HG03565 (cell line): ENCODE results near the gene PLAAT3.
"Not testable (repeated sequence)": the region's sequence is repeated elsewhere in the genome, so short reads cannot be mapped to it uniquely, and the experiment has no call there.

Experiments
- ATAC-seq: cut with Tn5 transposase; IDR thresholded peaks from one replicate; pipeline ENCODE4 v1.9.1; 2021; ENCODE audit warnings: mild to moderate bottlenecking, moderate library complexity; ENCODE audit not compliant: unreplicated experiment

PLAAT3 gene

DNA sequence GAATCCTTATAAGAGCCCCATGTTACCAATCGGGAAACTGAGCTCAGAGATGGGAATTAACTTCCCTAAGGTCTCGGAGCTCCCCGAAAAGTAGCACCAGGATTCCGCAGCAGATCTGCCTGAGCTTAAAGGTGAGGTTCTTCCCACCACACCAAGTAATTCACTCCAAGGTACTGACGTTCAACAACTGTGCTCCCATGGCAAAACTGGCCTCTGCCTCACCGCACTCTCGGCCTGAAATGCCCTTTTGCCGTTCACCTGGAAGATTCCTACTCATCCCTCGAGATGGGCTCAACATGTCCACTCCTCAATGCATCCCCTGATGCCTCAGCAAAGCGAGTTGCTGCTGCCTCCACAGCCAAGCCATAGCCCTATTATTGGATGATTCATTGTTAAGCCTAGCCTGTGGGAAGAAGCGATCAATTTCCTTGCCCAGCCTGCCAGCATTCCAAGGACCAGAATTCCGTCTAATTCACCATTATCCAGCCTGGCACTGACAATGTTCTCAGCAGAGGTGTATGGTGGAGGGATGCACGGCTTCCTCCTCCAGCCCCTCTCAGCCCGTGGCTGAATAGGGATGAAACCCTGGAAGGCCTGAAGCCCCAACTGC is 4.2 kb downstream of the PLAAT3 start:
- ATAC-seq = no peak

DNA sequence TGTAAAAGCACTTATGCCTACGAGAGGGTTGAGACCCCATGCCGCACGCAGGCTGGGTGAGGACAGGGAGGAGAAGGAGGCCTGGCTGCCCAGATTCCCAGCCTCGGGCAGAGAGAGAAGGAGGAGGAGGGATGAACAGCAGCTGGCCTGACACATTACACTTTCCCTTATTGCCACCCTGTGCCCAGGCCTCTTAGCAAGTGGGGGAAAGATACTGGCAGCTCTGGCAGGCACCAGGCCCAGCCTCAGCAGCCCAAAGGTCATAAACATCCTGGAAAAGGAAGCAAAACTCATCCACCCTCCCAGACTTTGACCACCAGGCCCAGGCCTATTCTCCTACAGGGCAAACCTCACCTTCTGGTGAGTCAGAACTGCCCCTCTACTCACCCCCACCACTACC is 4.7 kb downstream of the PLAAT3 start:
- ATAC-seq = no peak

DNA sequence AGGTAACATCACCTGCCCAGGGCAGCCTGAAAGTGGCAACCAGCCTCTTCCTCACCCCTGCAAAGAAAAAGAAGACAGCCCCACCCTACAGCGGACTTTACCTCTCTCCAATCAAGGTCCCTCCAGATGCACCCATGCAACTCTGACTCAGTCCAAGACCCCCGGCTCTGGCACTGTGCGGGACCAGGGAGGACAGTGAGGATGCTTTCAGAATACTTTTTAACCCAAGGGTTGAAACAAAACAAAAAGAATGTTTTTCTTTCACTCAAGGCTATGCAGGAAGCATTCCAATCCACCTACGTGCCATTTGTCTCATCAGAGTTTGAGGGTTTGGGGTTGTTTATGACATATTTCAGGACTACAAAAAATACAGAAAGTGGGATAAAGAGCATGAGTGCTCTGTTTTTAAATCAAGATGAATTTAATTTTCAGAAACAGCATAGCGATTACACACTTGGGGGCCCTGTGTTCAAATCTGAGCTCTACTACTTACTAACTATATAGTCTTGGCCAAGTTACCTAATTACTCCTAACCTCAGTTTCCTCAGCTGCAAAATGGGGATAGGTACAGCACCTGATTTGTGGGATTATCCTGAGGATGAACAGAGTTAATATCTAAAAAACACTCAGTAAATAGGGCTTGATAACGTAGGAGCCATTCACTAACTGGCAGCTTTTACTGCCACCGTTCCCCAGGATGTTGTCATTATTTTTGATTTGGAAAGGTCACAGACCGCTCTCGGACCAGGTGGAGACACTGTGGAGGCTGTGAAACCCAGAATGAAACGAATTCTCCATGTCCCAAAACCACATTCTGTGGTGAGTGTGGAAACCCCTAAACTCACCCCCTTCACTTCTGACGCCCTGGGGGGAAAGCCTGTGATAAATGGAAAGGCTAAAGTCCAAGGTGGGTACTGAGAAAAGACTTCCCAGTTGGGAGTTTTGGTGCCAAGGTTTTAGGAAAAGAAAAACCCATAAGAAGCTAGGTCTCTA is 5.6 kb downstream of the PLAAT3 start:
- ATAC-seq = no peak

DNA sequence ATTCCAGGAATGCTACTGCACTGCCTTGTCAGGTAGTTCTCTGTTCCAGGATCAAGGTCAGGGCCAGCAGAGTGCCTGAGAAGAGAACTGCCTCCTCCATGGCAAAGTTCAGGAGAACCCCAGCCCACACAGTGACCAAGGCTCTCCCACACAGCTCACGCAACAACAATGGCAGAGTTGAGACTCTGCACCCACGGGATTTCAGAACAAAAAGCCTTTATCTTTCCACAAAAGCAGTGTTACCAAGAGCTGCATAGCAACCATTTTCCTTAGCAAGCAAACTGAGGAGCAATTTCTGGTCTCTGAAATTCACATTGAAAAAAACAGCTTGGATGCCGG is 11.1 kb downstream of the PLAAT3 start:
- no peak for ATAC-seq

DNA sequence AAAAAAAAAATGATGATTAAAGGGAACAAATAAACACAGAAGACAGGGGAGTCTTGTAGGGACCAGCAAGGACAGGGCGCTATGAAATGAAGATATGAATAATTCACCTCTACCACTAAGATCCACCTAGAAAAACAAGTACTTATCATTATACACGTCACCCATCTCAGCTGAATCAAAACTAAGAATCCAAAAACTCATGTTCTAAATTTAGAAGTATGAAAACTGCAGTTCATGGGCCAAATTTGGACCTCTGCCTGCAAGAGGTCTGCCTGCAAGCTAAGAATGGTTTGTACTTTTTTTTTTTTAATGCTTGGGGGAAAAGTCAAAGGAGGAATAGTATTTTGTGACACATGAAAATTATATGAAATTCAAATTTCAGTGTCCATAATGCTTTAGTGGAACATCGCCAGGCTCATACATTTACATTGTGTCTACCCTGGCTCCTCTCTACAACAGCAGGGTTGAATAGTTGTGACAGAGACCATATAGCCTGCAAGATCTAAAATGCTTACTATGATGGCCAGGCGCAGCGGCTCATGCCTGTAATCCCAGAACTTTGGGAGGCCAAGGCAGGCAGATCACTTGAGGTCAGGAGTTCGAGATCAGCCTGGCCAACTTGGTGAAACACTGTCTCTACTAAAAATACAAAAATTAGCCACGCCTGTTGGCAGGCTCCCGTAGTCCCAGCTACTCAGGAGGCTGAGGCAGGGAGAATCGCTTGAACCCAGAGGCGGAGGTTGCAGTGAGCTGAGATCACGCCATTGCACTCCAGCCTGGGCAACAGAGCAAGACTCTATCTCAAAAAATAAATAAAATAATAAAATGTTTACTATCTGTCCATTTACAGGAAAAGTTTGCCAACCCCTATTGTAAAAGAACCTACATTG is 11.7 kb downstream of the PLAAT3 start:
- ATAC-seq = not testable (repeated sequence)

DNA sequence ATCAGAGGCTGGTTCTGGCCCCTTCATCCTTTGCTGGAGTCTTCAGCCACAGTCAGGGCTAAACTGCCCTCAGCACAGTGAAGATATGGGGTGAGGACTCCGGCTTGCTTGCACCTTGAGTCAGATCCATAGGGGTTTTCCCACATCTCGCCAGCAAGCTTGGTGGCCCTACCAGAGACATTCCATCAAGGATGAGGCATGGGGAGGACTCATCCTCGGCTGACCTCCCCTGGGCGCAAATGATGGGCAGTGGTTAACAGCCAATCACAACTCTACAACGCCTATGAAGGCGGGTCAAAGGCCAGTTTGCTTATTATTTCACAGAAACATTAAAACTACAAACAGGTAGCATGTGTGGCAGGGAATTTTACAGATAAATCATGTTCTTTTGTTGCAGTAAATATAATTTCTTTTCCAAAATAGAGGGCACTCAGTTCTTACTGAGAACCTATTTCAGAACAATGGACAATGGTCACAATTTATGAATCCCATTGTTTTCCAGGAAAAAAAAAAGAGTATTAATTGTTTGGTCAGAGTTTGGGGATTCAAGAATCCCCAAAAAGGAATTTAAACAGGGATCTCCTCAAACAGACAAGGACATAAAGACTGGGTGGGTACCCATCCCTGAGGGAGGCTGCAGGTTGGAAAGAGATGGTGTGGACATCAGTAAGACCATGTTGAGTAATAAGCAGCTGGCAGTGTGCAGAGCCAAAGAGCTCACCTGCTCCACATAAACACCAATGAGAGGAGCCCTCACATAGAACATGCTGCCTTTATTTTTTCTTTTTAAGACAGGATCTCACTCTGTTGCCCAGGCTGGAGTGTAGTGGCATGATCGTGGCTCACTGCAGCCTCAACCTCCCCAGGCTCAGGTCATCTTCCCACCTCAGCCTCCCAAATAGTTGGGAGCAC is 14.8 kb downstream of the PLAAT3 start:
- no peak for ATAC-seq

DNA sequence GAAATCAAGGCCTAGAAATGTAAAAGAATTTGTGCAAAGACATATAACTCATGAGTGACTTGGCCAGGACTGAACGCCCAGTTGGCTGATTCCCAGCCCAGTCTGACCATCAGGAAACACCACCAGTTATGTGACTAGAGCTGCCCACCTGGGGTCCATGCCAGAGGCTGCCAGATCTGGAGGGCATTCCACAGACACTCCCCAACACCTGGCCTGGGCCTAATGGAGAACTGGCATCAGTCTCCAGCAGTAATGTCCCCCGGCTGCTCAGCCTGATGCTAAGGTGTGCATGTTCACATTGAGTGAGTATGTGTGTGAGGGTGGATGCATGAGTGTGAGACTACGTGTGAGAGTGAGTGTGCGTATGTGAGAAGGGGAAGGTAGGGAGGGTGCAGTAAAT is 15.7 kb downstream of the PLAAT3 start:
- no peak for ATAC-seq

DNA sequence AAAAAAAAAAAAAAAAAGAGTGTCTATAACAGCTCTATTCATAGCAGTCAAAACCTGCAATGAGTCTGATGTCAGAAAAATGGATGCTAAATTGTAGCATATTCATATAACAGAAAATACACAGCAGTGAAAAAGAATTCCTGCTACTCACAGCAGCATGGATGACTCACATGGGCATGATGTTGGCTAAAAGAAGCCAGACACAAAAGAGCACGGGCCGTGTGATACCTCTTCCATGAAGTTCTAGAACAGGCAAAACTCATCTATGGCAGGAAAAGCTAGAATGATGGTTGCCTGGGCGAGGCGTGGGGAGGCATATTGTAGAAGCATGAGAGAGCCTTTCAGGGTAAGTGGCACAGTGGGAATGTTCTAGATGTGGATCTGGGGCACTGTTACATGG is 18.9 kb downstream of the PLAAT3 start:
- no peak for ATAC-seq

DNA sequence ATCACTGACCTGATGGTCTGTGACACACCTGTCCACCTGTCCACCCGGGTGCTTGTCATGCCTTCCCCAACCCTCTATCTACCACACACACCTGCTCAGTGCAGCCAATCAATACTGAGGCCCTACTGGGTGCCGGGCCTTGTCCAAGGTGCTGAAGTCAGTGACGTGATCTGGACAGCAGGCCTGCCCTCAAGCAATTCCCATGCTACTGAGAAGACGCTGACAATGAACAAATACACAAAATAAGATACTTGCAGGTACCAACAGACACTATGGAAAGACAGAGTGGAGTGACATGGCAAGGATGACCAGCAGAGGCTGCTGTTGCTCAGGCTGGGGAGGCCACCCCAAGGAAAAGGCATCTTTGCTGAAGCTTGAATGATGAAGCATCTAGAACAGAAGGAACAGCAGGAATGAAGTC is 21.2 kb downstream of the PLAAT3 start:
- ATAC-seq = no peak

DNA sequence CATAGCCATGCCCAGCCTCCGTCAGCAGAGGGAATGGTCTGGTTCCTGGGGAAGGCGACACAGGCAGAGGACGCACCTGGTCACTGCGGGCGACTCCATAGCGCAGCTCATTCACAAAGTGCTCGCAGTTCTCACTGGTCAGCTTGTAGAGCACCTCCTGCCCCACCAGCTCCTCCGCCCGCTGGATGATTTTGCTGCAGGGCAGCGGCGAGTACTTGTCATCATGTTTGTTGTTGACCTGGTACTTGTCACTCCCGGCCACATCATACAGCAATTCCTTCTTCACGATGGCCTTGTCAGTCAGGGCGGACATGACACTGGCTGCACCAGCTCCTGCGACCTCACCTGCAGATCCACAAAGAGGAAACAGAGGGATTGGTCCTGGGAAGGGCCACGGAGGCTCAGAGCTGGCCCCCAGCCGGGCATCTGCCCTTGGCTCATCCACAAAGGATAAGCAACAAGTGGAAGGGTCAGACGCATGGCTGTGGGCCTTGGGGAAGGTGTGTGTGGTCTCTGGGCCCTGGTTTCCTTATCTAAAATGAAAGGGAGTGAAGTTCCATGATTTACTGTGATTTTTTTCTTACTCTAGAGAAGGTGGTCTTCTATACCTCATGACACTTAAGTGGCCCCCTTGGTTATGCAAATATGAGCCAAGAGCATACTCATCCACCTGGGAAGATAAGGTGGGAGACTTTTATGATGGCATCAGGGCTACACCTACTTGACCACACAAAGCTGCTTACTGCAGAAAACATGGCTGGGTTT is 24.0 kb downstream of the PLAAT3 start:
- no peak for ATAC-seq

DNA sequence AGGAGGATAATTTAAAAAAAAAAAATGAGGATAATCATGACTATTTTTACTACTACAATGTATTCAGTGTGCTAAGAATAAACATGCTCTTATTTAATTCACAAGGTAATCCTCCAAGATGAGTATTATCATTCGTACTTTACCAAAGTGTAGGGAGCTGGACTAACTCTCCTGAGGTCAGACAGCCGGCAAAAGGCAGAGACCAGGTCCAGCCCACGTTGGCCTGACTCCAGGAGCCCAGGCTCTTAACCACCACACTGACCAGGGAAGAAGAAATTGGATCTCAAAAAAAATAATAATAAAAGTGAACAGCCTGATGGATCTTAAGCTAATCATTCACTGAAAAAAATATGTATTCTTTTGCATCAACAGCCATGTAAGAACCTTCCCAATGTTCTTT is 25.2 kb downstream of the PLAAT3 start:
- no peak for ATAC-seq

DNA sequence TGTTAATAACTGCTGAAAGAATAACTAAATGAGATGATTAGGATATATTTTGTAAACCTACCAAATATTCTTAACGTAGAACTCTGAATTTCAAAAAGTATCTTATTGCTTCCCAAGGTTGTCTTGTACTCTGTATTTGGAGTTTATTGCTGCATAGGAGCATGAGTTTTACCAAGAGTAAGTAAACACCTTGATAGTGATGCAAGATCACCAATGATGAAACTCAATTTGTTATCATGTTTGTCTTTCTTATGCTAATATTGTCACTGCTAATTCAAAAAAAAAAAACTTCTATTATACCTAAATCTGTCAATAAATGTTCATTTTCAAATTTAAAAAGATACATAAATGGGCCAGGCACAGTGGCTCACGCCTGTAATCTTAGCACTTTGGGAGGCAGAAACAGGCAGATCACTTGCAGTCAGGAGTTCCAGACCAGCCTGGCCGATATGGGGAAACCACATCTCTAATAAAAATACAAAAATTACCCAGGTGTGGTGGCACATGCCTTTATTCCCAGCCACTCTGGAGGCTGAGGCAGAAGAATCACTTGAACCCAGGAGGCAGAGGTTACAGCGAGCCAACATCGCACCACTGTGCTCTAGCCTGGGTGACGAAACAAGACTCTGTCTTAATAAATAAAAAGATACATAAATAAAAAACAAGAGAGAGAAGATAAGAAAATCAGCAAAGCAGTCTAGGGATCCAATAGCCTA is 27.6 kb downstream of the PLAAT3 start:
- ATAC-seq = no peak

DNA sequence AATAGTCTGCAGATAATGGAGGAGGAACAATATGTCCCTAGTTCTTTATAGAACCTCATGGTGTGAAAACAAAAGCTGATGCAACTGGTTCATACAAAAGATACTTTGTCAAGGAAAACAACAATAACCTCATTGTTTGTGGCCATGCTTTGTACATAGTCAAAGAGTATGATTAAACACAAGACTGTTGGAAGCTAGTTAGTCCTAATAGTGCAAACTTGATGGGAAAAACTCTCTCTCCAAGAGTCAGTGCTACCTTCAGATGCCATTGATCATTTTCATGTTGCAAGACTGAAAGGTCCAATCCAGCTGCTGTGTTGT is 30.9 kb downstream of the PLAAT3 start:
- no peak for ATAC-seq

DNA sequence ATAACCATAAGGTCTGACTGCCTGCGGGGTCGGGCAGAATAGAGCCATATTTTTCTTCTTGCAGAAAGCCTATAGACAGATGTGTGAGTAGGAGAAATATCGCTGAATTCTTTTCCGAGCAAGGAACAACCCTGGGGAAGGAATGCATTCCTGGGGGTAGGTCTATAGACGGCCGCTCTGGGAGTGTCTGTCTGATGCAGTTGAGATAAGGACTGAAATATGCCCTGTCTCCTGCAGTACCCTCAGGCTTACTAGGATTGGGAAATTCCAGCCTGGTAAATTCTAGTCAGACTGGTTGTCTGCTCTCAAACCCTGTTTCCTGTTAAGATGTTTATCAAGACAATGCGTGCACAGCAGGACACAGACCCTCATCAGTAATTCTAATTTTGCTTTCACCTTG is 33.0 kb downstream of the PLAAT3 start:
- not testable (repeated sequence) for ATAC-seq

DNA sequence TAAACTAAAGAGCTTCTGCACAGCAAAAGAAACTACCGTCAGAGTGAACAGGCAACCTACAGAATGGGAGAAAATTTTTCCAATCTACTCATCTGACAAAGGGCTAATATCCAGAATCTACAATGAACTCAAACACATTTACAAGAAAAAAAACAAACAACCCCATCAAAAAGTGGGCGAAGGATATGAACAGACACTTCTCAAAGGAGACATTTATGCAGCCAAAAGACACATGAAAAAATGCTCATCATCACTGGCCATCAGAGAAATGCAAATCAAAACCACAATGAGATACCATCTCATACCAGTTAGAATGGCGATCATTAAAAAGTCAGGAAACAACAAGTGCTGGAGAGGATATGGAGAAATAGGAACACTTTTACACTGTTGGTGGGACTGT is 35.4 kb downstream of the PLAAT3 start:
- not testable (repeated sequence) for ATAC-seq

DNA sequence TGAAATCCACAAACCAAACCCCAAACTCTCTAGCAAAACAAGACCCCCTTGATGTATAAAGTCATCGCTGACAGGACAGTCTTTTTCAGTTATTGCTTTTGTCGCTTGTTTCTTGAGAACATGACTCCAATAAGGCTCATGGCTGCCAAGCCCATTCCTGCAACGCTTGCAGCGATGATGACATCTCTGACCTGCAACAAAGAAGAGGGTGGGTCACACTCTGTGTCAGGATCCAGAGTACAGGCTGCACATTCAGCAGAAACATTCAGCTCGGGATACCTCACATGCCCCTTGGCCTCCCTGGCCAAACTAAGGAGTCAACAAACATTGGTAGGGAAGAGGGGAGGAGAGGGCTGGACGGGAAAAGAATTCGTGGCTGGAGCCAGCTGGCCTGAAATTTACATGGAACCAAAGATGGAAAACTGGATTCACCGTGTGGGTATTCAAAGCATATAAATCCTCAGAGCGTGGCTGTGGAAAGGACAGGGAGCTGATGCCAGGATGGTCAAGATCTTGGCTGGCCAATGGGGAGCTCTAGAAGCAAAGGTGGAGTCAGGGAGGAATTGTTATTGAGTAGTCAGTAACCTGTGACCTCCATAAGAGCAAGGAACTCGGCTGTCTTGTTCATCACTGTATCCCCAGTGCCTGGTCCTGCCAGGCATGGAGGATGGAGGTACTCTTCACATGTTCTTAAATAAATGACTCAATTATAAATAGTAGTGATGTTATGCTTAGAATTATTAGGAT is 39.2 kb downstream of the PLAAT3 start:
- no peak for ATAC-seq

DNA sequence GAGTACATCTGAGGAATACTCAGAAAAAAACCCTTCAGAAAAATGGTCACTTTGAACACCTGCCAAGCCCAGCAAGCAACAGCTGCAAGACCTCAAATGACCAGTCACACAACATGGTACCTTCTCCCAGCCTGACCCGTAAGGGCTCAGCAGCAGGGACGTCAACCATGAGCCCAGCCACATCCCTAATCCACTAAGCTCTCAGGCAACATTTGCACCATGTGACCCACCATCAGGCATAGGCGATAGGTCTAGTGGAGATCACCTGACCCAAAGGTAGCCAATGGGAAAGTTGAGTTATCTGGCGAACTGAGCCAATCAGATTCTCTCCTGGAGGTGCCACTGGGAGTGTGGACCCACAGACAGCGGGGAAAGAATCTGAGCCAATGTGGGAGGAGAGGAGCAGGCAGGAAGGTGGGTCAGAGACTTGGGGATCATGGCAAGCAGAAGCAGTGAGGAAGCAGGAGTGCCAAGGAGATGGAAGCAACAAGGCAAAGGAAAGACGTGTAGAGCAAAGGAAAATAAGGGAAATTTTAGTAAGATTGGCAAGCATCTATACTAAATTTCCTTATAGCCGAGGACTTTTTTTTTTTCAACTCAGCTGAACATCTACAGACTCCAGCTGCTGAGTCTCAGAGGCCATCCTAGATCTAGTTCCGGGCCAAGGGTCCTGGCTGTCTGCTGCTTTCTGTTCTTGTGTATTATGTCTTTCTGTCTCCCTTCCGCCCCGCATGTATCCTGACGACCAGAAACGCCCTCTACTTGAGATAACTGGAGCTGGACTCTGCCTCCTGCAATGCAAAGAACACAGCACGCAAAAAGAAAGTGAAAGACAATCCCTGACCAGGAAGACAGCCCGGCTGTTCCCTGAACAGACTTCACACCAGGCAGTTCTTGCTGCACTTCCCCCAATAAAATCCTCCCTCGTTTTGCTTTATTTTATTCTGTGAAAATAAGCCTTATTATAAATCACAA is 40.1 kb downstream of the PLAAT3 start:
- no peak for ATAC-seq
